GM06990 (cell line): Measurements from ENCODE around the gene TTLL13.

ENCODE experiments used
- DNase-seq: peaks from one replicate; pipeline ENCODE4 v3.0.0-alpha.2; 2011; ENCODE audit not compliant: insufficient read length; ENCODE audit errors: extremely low read depth
- H3K27me3 ChIP-seq: replicated peaks from 2 replicates; pipeline ENCODE4 v1.6.0; 2011; ENCODE audit warnings: low read length; ENCODE audit not compliant: control insufficient read depth, insufficient read depth
- H3K36me3 ChIP-seq: 2 replicates; pipeline ENCODE4 v1.5.1; 2011; ENCODE audit warnings: low read length; ENCODE audit not compliant: control insufficient read depth, insufficient read depth
- H3K4me3 ChIP-seq: replicated peaks from 2 replicates; pipeline ENCODE4 v1.5.1; 2011; ENCODE audit warnings: low read depth, mild to moderate bottlenecking, control low read depth, low read length
- CTCF ChIP-seq: IDR thresholded peaks from 2 replicates; pipeline ENCODE4 v1.5.1; 2011; ENCODE audit warnings: low read length, control low read depth, mild to moderate bottlenecking, inconsistent platforms; ENCODE audit not compliant: insufficient read depth, poor library complexity, severe bottlenecking

TTLL13 gene

GRCh38 chr15:90213122-90213817 is 36.1 kb upstream of the TTLL13 start:
- Histone ChIP-seq H3K27me3 (no peaks in the 10 kb centered on the region), H3K36me3 (0 out of 2 replicates have a peak, but pooled peaks cover 3% of the 10 kb centered on the region), H3K4me3 (no peak overlapping the region)
- DNase-seq, result no peak
- TF ChIP-seq CTCF, result no peak

- Histone ChIP-seq H3K27me3 (no peaks in the 10 kb centered on the region), H3K36me3 (0 out of 2 replicates have a peak, but pooled peaks cover 3% of the 10 kb centered on the region), H3K4me3 (no peak overlapping the region)
- DNase-seq, result no peak
- no peak for TF ChIP-seq CTCF
Measured at GRCh38 chr15:90213818-90214204, 35.5 kb upstream of the TTLL13 start.

DNA sequence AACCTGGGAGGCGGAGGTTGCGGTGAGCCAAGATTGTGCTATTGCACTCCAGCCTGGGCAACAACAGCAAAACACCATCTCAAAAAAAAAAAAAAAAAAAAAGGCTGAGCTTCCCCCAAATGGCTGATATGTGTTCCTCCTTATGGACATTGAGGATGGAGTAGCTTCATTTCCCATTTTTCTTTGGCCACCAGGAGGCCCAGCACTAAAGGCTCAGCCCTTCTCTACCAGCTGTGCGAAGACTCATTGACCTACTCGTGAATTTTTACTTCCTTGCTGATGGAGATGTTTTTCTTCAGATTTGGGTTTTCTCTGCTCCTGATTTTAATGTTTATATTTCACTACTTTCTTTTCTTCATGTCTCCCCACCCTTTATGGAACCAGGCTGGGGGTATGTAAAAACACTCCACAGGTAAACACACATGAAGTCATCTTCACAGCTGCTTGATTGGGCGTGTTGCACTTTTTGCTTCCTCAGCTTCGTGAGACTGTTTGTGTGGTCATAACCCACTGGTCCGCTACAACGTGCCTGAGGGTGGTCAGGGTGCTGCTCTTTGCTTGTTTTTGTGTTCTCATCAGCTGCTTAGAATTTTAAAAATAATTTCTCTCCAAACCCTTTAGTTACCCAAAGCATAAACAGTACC is 34.7 kb upstream of the TTLL13 start:
- H3K4me3 ChIP-seq, result no peak overlapping the region
- H3K36me3 ChIP-seq, result 0 out of 2 replicates have a peak, but pooled peaks cover 3% of the 10 kb centered on the region
- no peak for DNase-seq
- peak; percentile 16 for TF ChIP-seq CTCF
- no peaks in the 10 kb centered on the region for H3K27me3 ChIP-seq

DNA sequence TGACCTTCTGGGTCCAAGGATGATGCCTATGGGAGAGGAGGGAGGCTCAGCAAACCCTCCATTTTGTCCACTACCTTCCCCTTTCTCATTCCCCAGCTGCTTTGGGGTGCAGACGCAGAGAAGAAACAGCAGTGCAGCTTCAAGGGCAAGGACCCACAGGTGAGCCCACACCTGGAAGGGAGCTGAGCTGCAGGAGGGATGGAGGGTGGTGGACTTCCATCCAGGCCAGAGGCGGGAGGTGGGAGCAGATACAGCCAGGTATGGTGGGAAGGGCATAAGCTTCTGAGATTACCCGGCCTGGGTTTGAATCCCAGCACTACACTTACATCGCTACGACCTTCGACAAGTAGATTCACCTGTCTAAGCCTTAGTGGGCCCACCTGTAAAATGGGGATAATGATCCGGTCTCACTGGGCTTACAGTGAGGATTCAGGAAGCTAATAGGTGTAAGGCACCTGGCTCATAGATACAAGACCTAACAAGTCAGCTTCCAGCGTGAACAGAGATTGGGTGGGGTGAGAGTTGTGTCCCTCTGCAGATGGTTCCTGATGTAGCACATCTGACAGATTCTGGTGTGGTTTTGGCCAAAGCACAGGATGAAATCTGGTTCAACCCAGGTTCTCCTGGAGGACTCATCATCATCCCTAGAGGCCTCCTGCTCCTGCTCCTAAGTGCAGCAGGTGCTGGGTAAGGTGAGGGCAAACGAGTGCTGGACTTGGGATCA is 31.5 kb upstream of the TTLL13 start:
- H3K36me3 ChIP-seq, result peaks cover 1% of the 10 kb centered on the region
- no peak for TF ChIP-seq CTCF
- H3K27me3 ChIP-seq, result no peaks in the 10 kb centered on the region
- no peak for DNase-seq
- no peak overlapping the region for H3K4me3 ChIP-seq

GRCh38 chr15:90219421-90220141 is 29.8 kb upstream of the TTLL13 start:
- Histone ChIP-seq H3K4me3 (no peak overlapping the region), H3K36me3 (peaks cover 10% of the 10 kb centered on the region), H3K27me3 (no peaks in the 10 kb centered on the region)
- DNase-seq, result peak; percentile 65
- TF ChIP-seq CTCF, result peak; percentile 84
